GM23338 (cell line): ENCODE results near the gene CDKN2AIP. TPM values are rescaled to one million over a fixed set of nuclear protein-coding genes. Genes with fewer than 3 reads are reported as not detected.

Experiments used
- ATAC-seq: fragments of 200-7000 bp; cut with Tn5 transposase; 3 replicates; pipeline ENCODE4 v1.9.1; 2020
- DNase-seq: peaks from one replicate; pipeline ENCODE4 v3.0.0-alpha.2; 2015; ENCODE audit warnings: low spot score
- H2AFZ ChIP-seq: fragments of 200-600 bp; sonication (generic); 2 replicates; pipeline ENCODE4 v1.8.0; 2016; ENCODE audit warnings: antibody characterized with exemption, mild to moderate bottlenecking, moderate library complexity
- H3F3A ChIP-seq: fragments of 200-600 bp; sonication (generic); replicated peaks from 2 replicates; pipeline ENCODE4 v1.8.0; 2017; ENCODE audit warnings: antibody characterized with exemption, mixed run types, low read depth
- H3K27ac ChIP-seq: fragments of 200-600 bp; sonication (generic); 2 replicates; pipeline ENCODE4 v1.6.1; 2016; ENCODE audit warnings: low read depth
- H3K27me3 ChIP-seq: fragments of 200-600 bp; sonication (generic); 2 replicates; pipeline ENCODE4 v1.8.0; 2016; ENCODE audit warnings: mild to moderate bottlenecking, mixed run types, moderate library complexity; ENCODE audit not compliant: insufficient read depth
- H3K36me3 ChIP-seq: fragments of 200-600 bp; sonication (generic); 2 replicates; pipeline ENCODE4 v1.8.0; 2016; ENCODE audit warnings: mild to moderate bottlenecking; ENCODE audit not compliant: insufficient read depth
- H3K4me1 ChIP-seq: fragments of 200-600 bp; sonication (generic); 2 replicates; pipeline ENCODE4 v1.8.0; 2016; ENCODE audit warnings: mild to moderate bottlenecking, moderate library complexity; ENCODE audit not compliant: insufficient read depth
- H3K4me2 ChIP-seq: fragments of 200-600 bp; sonication (generic); 2 replicates; pipeline ENCODE4 v1.7.1; 2017; ENCODE audit warnings: mixed run types
- H3K4me3 ChIP-seq: fragments of 200-600 bp; sonication (generic); 2 replicates; pipeline ENCODE4 v1.6.1; 2016; ENCODE audit warnings: mixed run types
- H3K79me2 ChIP-seq: fragments of 200-600 bp; sonication (generic); replicated peaks from 2 replicates; pipeline ENCODE4 v1.8.0; 2017; ENCODE audit warnings: mild to moderate bottlenecking; ENCODE audit not compliant: insufficient read depth
- H3K9me2 ChIP-seq: fragments of 200-600 bp; sonication (generic); 2 replicates; pipeline ENCODE4 v1.8.0; 2017; ENCODE audit not compliant: insufficient read depth
- H4K20me1 ChIP-seq: fragments of 200-600 bp; sonication (generic); replicated peaks from 2 replicates; pipeline ENCODE4 v1.8.0; 2017; ENCODE audit warnings: mild to moderate bottlenecking; ENCODE audit not compliant: insufficient read depth
- H3K27ac Mint-ChIP-seq: 2 replicates; pipeline ENCODE4 v1.8.0; 2020; ENCODE audit warnings: inconsistent platforms, mild to moderate bottlenecking, moderate library complexity, mixed read lengths
- H3K27me3 Mint-ChIP-seq: 3 replicates; pipeline ENCODE4 v1.8.0; 2022; ENCODE audit warnings: low read depth, mild to moderate bottlenecking, moderate library complexity, mixed read lengths, inconsistent platforms; ENCODE audit not compliant: insufficient read depth, poor library complexity
- H3K36me3 Mint-ChIP-seq: 3 replicates; pipeline ENCODE4 v1.8.0; 2021; ENCODE audit warnings: low read depth, mild to moderate bottlenecking, inconsistent platforms, moderate library complexity, mixed read lengths
- H3K4me1 Mint-ChIP-seq: 3 replicates; pipeline ENCODE4 v1.8.0; 2020; ENCODE audit warnings: mild to moderate bottlenecking, inconsistent platforms, mixed read lengths
- H3K4me3 Mint-ChIP-seq: 3 replicates; pipeline ENCODE4 v1.8.0; 2021; ENCODE audit warnings: moderate library complexity, mild to moderate bottlenecking, inconsistent platforms, mixed read lengths
- H3K9me3 Mint-ChIP-seq: 3 replicates; pipeline ENCODE4 v1.8.0; 2020; ENCODE audit warnings: moderate library complexity, mild to moderate bottlenecking, inconsistent platforms, mixed read lengths
- CTCF ChIP-seq, 2 experiments: fragments of 200-600 bp in 1 of 2; sonication (generic) in 1 of 2; conservative IDR thresholded peaks; 2 replicates each; pipeline versions ENCODE4 v1.5.1 to v1.6.1; 2016 to 2017; ENCODE audit warnings: antibody characterized with exemption in 2 of 2, low read depth in 2 of 2, mild to moderate bottlenecking in 2 of 2, moderate library complexity in 1 of 2
- ETS1 ChIP-seq: IDR thresholded peaks from 2 replicates; pipeline ENCODE4 v1.6.1; 2016; ENCODE audit warnings: antibody characterized with exemption
- EZH2phosphoT487 ChIP-seq: fragments of 200-600 bp; sonication (generic); IDR thresholded peaks from one replicate; pipeline ENCODE4 v1.8.1; 2018; ENCODE audit warnings: antibody characterized with exemption; ENCODE audit not compliant: unreplicated experiment
- JUNB ChIP-seq: IDR thresholded peaks from one replicate; pipeline ENCODE4 v1.6.1; 2016; ENCODE audit warnings: antibody characterized with exemption; ENCODE audit not compliant: unreplicated experiment
- NANOG ChIP-seq: IDR thresholded peaks from 2 replicates; pipeline ENCODE4 v1.6.1; 2016; ENCODE audit warnings: antibody characterized with exemption, borderline replicate concordance
- ZNF114 ChIP-seq: fragments of 250-450 bp; sonication (Bioruptor Pico); IDR thresholded peaks from 2 replicates; pipeline ENCODE4 v1.5.0; 2020; ENCODE audit warnings: mild to moderate bottlenecking, moderate library complexity
- ZNF331 ChIP-seq: fragments of 250-450 bp; sonication (Bioruptor Pico); IDR thresholded peaks from 2 replicates; pipeline ENCODE4 v1.5.0; 2020; ENCODE audit warnings: low read depth, mild to moderate bottlenecking, moderate library complexity
- ZNF462 ChIP-seq: fragments of 250-450 bp; sonication (Bioruptor Pico); IDR thresholded peaks from 2 replicates; pipeline ENCODE4 v1.5.0; 2020; ENCODE audit warnings: mild to moderate bottlenecking, moderate library complexity
- polyA plus RNA-seq: library from polyadenylated mRNA; unstranded; fragments of >200 nt; fragmentation: Nextera tagmentation; extraction: Ambion mirVana; gene quantifications from 2 replicates; pipeline ENCODE4 v1.2.1, GENCODE V29; 2016
- total RNA-seq: library from RNA; depleted of rRNA; stranded (reverse); fragments of >200 nt; shearing (Covaris generic); gene quantifications from 2 replicates; pipeline ENCODE4 v1.2.3, GENCODE V29; 2014

CDKN2AIP gene
- total and polyA plus RNA-seq, 2 experiments from 2014 or later = 15.2 to 27.2 TPM

- TF ChIP-seq ETS1 (no peak), ZNF462 (CRISPR knock-in tag) (no peak), ZNF114 (CRISPR knock-in tag) (no peak), ZNF331 (CRISPR knock-in tag) (no peak), JUNB (no peak)
These were observed 48.2 kb upstream of the CDKN2AIP start (continued) for GRCh38 chr4:183396227-183396637.

- Histone ChIP-seq H3K36me3 (no peaks in the 10 kb centered on the region), H3F3A (no peaks in the 10 kb centered on the region), H3K4me3 (peak overlapping the region; percentile 53; the same call in 1 of the 2 replicates), H3K27ac (no peak overlapping the region), H3K4me1 (no peaks in the 10 kb centered on the region), H4K20me1 (no peaks in the 10 kb centered on the region), H3K9me2 (no peaks in the 10 kb centered on the region), H3K4me2 (peak overlapping the region; percentile 78), H3K27me3 (peaks cover 11% of the 10 kb centered on the region), H3K79me2 (no peaks in the 10 kb centered on the region), H2AFZ (peak overlapping the region; percentile 96)
- Mint-ChIP-seq H3K4me1 (peaks cover 6% of the 10 kb centered on the region), H3K27ac (no peak overlapping the region), H3K27me3 (peaks cover 7% of the 10 kb centered on the region), H3K4me3 (peak overlapping the region; percentile 50), H3K9me3 (no peaks in the 10 kb centered on the region), H3K36me3 (no peaks in the 10 kb centered on the region)
- no peak for DNase-seq
- ATAC-seq = no peak
- TF ChIP-seq NANOG = no peak
- no peak for TF ChIP-seq CTCF (conservative IDR thresholded peaks at IDR 0.05; ENCODE audit: low read depth in 2 of 2)
- TF ChIP-seq EZH2phosphoT487 = no peak
- TF ChIP-seq ZNF331 (CRISPR knock-in tag) = no peak
- no peak for TF ChIP-seq ZNF114 (CRISPR knock-in tag)
- TF ChIP-seq ETS1 = no peak
These were observed 46.6 kb upstream of the CDKN2AIP start for GRCh38 chr4:183397741-183398297.
